Mucosa of stomach (tissue), 1 donor: ENCODE data around the gene SLC27A6.

Experiments
- H3K27me3 ChIP-seq: one replicate; pipeline ENCODE4 v1.7.0; 2013; ENCODE audit warnings: mild to moderate bottlenecking, low read length; ENCODE audit not compliant: control insufficient read depth, insufficient read depth
- H3K36me3 ChIP-seq: one replicate; pipeline ENCODE4 v1.7.0; 2013; ENCODE audit warnings: low read length; ENCODE audit not compliant: control insufficient read depth, insufficient read depth
- H3K4me1 ChIP-seq: one replicate; pipeline ENCODE4 v1.7.0; 2013; ENCODE audit warnings: mild to moderate bottlenecking, low read length; ENCODE audit not compliant: control insufficient read depth, insufficient read depth
- H3K4me3 ChIP-seq: one replicate; pipeline ENCODE4 v1.7.0; 2013; ENCODE audit warnings: low read length
- H3K9ac ChIP-seq: one replicate; pipeline ENCODE4 v1.7.0; 2013; ENCODE audit warnings: mild to moderate bottlenecking, low read length, moderate library complexity
- H3K9me3 ChIP-seq: one replicate; pipeline ENCODE4 v1.7.0; 2013; ENCODE audit warnings: mild to moderate bottlenecking, low read length, moderate library complexity; ENCODE audit not compliant: control insufficient read depth
- donor health status: Pancreatic carcinoma.

The SLC27A6 gene

DNA sequence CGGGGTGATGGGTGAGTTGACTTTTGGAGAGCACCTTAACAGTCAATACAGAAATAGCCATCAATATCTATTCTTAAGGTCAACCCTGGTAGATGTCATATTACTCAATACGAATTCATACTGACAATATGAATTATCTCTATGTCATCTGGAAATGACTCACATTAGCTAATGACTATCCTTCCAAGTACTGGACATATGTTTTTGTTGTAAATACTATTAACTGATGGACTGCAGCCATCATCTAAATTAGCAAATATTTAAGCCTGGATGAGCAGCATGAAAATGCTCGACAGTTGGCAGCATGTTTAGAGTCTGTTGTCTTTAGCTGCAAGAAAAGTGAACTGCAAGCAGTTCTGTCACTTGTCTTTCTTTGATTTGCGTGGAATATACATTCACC, 109.6 kb downstream of the SLC27A6 start:
- no peaks in the 10 kb centered on the region for H3K27me3 ChIP-seq
- H3K9me3 ChIP-seq = no peaks in the 10 kb centered on the region
- H3K9ac ChIP-seq = no peak overlapping the region
- no peaks in the 10 kb centered on the region for H3K4me1 ChIP-seq
- no peak overlapping the region for H3K4me3 ChIP-seq
- H3K36me3 ChIP-seq = no peaks in the 10 kb centered on the region

DNA sequence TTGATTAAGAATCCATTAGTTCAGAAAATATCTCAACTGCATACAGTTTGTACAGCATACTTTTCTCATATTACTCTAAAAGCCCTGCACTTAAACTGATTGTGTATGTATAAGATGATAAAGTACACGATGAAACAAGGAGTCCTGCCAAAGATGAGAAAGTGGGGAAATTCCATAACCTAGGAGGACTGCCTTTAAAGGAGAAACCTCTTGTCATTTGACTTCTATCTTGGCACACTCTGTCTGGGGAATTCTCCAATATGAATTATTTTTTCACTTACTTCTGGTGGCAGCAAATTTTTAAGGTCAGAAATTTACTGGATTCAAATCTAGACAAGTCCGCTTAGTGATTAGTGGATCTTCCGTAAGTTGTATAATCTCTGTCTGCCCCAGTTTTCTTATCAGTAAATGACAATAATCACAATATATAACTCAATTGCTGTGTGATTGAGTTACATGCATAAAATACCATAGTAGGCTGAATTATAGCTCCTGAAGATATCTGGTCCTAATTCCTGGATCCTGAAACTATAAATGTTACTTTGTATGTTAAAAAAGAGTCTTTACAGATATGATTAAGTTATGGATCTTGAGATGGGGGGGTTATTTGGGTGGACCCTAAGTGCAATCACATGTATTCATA, 112.3 kb downstream of the SLC27A6 start:
- Histone ChIP-seq H3K36me3 (no peaks in the 10 kb centered on the region), H3K4me3 (no peak overlapping the region), H3K27me3 (no peaks in the 10 kb centered on the region), H3K4me1 (no peaks in the 10 kb centered on the region), H3K9ac (no peak overlapping the region), H3K9me3 (no peaks in the 10 kb centered on the region)

DNA sequence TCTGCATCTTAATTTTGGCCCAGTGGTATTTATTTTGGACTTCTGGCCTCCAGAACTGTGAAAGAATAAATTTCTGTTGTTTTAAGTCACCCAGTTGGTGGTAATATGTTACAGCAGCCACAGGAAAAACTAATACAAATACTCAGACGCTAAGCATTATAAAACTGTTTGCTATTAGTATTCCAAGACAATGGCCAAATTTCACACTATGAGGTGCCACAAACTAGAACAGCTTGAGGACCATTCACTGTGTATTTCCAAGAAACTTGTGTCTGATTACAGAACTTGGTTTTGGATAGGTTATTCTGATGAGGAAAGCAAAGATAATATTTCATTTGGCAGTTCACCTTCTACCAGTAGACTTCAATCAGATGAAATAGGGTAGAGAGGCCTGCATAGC, 113.0 kb downstream of the SLC27A6 start:
- no peaks in the 10 kb centered on the region for H3K4me1 ChIP-seq
- no peaks in the 10 kb centered on the region for H3K9me3 ChIP-seq
- no peak overlapping the region for H3K9ac ChIP-seq
- no peak overlapping the region for H3K4me3 ChIP-seq
- no peaks in the 10 kb centered on the region for H3K27me3 ChIP-seq
- no peaks in the 10 kb centered on the region for H3K36me3 ChIP-seq

DNA sequence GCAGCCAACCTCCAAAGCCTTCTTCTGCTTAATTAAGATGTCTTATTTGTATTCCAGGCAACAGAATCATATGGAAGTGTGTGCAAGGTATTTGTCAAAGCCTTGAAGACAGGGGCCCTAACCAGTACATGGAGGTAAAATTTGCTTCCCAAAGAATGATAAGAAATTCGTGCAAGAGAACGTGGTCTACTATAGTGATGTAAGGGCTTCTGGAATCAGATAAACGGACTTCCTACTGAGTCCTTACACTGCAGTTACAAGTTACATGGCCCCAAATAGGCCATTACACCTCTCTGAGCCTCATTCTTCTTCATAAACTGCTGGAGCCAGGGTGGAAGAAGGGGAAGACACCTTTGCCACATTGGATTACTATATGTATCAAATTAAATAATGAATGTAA, 113.4 kb downstream of the SLC27A6 start:
- no peaks in the 10 kb centered on the region for H3K4me1 ChIP-seq
- H3K9ac ChIP-seq = no peak overlapping the region
- H3K9me3 ChIP-seq = no peaks in the 10 kb centered on the region
- no peaks in the 10 kb centered on the region for H3K36me3 ChIP-seq
- H3K27me3 ChIP-seq = no peaks in the 10 kb centered on the region
- H3K4me3 ChIP-seq = no peak overlapping the region

DNA sequence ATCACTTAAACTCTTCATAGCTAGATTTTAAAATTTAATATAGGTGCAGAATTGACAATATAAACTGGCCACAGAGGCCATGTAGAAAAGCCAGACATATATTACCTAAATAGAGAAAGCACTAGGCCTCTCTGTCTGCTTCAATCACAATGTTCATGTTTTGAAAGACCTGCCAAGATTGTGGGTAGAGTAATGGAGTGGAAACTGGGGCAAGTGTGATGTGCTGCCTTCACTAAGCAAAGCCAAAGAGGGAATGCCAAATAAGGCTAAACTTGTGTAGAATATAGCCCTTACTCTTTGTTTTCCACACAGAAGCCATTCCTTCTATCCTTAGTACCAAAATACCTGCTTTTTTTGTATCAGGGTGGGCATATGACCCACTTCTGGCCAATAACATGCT, 114.2 kb downstream of the SLC27A6 start:
- Histone ChIP-seq H3K4me3 (no peak overlapping the region), H3K4me1 (no peaks in the 10 kb centered on the region), H3K27me3 (no peaks in the 10 kb centered on the region), H3K9me3 (no peaks in the 10 kb centered on the region), H3K9ac (no peak overlapping the region), H3K36me3 (no peaks in the 10 kb centered on the region)

DNA sequence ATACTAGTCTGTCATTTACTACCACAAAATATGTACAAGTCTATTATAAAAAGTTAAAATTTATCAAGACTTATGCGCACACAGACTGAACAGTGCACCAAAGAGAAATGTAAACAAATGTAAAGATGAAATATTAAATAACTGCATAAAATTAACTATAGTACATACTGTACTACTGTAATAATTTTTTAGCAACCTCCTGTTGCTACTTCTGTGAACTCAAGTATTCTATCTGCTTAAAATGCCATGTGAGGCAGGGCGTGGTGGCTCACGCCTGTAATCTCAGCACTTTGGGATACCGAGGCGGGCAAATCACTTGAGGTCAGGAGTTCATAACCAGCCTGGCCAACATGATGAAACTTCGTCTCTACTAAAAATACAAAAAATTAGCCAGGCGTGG, 115.5 kb downstream of the SLC27A6 start:
- Histone ChIP-seq H3K4me3 (no peak overlapping the region), H3K9me3 (no peaks in the 10 kb centered on the region), H3K9ac (no peak overlapping the region), H3K27me3 (no peaks in the 10 kb centered on the region), H3K4me1 (no peaks in the 10 kb centered on the region), H3K36me3 (no peaks in the 10 kb centered on the region)

DNA sequence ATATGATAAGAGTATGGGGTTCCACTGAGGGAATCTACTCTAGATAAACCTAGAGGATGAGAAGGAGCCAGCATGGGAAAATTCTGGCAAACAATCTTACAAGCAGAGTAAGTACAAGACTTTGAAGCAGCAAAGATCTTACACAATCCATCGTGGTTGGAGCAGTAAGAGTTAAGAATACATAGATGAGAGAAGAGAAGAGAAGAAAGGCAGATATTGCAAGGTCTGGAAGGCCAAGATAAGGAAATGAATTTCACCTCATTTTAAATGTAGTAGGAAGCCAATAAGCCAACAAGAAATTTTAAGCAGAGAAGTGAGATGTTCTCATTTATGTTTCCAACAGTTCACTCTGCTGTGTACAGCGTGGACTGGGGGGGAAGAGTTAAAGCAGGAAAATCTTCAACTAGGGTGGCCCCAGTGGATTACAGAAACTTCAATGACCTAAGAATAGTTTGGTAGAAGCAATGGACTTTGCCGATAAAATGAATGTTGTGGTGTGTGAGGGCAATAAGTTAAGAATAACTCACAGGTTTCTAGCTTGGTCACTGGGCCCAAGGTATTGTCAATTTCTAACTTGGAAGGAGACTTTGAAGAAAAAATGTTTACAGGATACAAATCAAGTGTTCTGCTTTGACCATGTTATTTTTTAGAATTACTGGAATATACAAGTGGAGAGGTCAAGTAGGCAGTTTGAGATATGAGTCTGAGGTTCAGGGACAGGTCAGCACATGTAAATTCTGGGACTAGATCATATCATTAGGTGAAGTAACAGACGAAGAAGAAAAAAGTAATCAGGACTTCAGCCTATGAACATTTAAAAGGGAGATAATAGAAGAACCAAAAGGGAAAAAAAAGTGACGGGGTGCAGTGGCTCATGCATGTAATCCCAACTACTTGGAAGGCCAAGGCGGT, 117.2 kb downstream of the SLC27A6 start:
- H3K9me3 ChIP-seq = no peaks in the 10 kb centered on the region

More for the DNA sequence above, 117.2 kb downstream of the SLC27A6 start:
- Histone ChIP-seq H3K27me3 (no peaks in the 10 kb centered on the region), H3K9ac (no peak overlapping the region), H3K4me1 (no peaks in the 10 kb centered on the region), H3K36me3 (no peaks in the 10 kb centered on the region), H3K4me3 (no peak overlapping the region)
